AG09309 (cell line): Measurements from ENCODE around the gene SMYD4.
"Not testable (repeated sequence)": the region's sequence is repeated elsewhere in the genome, so short reads cannot be mapped to it uniquely, and the experiment has no call there.

Experiments used
- DNase-seq: peaks from one replicate; pipeline ENCODE4 v3.0.0-alpha.2; 2010; ENCODE audit warnings: low read depth
- H3K4me3 ChIP-seq: 2 replicates; pipeline ENCODE4 v1.5.1; 2011; ENCODE audit warnings: mild to moderate bottlenecking, low read depth, low read length, moderate library complexity; ENCODE audit not compliant: control insufficient read depth
- TF ChIP-seq, protein P1 (sequence below): IDR thresholded peaks from 2 replicates; pipeline ENCODE4 v1.5.1; 2011; ENCODE audit warnings: mild to moderate bottlenecking, low read depth, low read length, inconsistent platforms; ENCODE audit not compliant: insufficient read depth, control insufficient read depth; ENCODE audit errors: missing control alignments

SMYD4 gene

DNA sequence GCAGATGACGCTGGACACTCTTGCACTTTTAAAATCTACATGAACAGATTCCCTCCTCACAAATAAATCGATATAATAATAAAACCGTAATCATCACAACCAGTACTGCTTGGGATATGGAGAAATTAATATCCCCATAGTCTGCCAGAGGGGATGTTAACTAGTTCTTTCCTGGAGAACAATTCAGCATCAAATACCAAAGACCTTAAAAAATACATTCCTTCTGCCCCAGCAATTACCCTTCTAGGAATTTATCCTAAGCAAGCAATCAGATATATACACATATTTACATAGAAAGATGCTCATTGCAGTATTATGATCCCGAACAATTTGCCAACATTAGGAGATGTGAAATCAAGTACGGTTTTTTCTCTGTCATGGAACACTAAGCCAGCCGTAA is 21.8 kb downstream of the SMYD4 start:
- no peak for DNase-seq
- H3K4me3 ChIP-seq: no peak overlapping the region
- TF ChIP-seq, protein P1, sequence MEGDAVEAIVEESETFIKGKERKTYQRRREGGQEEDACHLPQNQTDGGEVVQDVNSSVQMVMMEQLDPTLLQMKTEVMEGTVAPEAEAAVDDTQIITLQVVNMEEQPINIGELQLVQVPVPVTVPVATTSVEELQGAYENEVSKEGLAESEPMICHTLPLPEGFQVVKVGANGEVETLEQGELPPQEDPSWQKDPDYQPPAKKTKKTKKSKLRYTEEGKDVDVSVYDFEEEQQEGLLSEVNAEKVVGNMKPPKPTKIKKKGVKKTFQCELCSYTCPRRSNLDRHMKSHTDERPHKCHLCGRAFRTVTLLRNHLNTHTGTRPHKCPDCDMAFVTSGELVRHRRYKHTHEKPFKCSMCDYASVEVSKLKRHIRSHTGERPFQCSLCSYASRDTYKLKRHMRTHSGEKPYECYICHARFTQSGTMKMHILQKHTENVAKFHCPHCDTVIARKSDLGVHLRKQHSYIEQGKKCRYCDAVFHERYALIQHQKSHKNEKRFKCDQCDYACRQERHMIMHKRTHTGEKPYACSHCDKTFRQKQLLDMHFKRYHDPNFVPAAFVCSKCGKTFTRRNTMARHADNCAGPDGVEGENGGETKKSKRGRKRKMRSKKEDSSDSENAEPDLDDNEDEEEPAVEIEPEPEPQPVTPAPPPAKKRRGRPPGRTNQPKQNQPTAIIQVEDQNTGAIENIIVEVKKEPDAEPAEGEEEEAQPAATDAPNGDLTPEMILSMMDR: no peak

DNA sequence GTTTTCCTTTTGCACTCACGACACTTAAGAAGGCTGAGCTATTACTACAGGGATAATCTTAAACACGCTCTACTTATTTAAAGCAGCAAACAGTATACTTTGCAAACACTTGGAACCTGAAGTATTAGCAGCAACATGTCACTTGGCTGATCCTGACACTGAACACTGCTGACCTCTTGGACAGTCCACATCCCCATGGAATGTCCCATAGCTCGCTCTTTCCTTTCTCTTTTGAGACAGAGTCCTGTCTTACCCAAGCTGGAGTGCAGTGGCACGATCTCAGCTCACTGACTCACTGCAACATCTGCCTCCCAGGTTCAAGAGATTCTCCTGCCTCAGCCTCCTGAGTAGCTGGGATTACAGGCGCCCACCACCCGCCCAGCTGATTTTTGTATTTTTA is 26.4 kb downstream of the SMYD4 start:
- H3K4me3 ChIP-seq: no peak overlapping the region
- TF ChIP-seq, protein P1: no peak
- DNase-seq: no peak

DNA sequence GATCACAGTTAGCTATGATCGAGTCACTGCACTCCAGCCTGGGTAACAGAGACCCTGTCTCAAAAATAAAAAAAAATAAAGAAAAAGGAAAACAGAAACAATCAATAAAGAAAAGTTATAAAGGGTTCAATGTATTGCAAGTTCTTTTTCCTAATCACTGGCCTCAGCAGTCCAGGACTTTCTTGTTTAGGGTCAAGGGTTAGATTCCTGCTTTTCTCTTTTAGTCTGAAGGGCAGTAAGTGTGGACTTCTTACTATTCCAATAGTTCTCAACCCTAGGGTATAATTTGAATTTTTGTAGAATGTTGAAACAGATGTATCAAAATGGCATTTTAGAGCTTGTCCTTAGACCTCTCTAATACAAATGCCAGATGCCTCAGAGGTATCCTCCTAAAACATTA is 27.3 kb downstream of the SMYD4 start:
- no peak for DNase-seq
- no peak overlapping the region for H3K4me3 ChIP-seq
- TF ChIP-seq, protein P1: no peak

DNA sequence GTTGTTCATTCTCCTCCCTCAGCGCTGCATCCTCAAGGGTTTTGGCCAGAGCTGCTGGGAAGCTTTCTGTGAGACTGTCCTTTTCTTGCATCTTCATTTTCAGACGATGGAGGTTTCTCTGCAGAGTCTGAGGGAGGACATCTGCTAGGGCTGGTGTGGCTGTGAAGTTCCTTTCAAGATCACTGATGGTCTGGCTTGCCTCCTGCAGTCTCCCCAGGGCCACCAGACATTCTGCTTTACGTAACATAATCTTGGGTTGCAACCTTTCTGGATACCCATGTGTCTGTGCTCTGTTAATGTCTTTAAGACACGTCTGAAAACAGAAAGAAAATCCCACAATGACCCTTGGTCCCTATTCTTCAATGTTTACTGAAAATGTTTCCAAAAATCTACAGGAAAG is 29.0 kb downstream of the SMYD4 start:
- TF ChIP-seq, protein P1: no peak
- H3K4me3 ChIP-seq: no peak overlapping the region
- DNase-seq: no peak

DNA sequence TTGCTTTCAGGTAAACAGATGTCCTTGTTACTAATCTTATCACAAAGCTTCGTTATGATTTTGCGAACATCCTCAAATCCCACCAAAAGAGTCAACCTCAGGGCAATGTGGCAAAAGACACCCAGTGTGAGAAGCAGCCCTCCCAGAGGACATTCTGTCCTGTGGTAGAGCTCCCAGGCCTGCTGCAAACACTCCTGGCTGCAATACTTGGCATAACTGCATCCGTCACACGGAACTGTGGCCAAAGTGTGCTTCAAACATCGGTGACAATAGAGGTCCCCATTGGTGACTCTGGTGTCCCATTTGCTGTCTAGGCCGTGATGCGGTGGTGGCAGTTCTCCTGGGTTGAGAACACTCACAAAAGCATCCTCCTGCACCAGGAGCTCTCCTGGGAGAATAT is 29.5 kb downstream of the SMYD4 start:
- TF ChIP-seq, protein P1: no peak
- no peak for DNase-seq
- no peak overlapping the region for H3K4me3 ChIP-seq

DNA sequence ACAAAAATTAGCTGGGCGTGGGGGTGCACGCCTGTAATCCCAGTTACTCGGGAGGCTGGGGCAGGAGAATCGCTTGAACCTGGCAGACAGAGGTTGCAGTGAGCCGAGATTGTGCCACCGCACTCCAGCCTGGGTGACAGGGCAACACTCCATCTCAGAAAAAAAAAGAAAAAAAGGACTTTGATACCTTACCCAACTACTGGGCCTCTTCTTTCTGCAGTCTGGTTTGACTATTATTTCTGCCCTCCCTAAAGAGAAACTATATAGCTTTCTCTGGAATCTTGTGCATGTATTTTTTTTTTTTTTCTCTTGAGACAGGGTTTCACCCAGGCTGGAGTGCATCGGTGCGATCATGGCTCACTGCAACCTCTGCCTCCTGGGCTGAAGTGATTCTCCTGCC is 31.9 kb downstream of the SMYD4 start:
- H3K4me3 ChIP-seq, DNase-seq: not testable (repeated sequence)

DNA sequence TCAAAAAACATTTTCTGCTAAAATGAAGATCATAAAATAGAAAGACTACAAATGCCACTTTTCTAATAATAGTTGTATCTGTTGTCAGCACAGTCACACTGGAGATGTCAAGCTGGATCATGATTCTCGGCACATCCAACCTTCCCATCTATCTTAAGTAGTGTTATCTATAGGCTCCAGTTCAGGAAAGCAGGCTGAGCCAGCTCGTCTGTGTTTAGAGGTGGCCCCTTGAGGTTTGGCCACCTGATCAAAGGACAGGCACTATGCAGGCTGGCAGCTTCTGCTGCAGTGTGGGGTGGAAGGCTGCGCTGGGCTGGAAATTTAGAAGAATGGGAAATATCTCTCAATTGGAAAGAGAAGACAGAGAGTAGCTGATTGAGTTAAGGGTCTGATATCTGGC is 32.4 kb downstream of the SMYD4 start:
- DNase-seq: no peak
- no peak overlapping the region for H3K4me3 ChIP-seq
- TF ChIP-seq, protein P1: no peak
